HG03378 (cell line): ENCODE data around the gene TBL3.

ENCODE experiments used
- ATAC-seq: cut with Tn5 transposase; IDR thresholded peaks from one replicate; pipeline ENCODE4 v1.9.1; 2021; ENCODE audit warnings: mild to moderate bottlenecking, moderate library complexity; ENCODE audit not compliant: unreplicated experiment

The TBL3 gene

GRCh38 chr16:2013527-2013926, 41.7 kb downstream of the TBL3 start:
- ATAC-seq = no peak

- no peak for ATAC-seq
These were observed 43.5 kb downstream of the TBL3 start for GRCh38 chr16:2015117-2015946.

GRCh38 chr16:2015947-2016208, 44.0 kb downstream of the TBL3 start:
- ATAC-seq = no peak

- ATAC-seq = no peak
These were observed 44.6 kb downstream of the TBL3 start for GRCh38 chr16:2016407-2016922.

GRCh38 chr16:2019518-2019920, 47.7 kb downstream of the TBL3 start, which contains the start of gene NPW:
Gene NPW (plus strand): TSS chr16:2019785.
- ATAC-seq = no peak

- no peak for ATAC-seq
These were observed 48.3 kb downstream of the TBL3 start for GRCh38 chr16:2019921-2020831.

GRCh38 chr16:2022723-2023091, 50.9 kb downstream of the TBL3 start:
- ATAC-seq = no peak

GRCh38 chr16:2023092-2024031, 51.5 kb downstream of the TBL3 start:
- ATAC-seq = peak; percentile 80

- ATAC-seq = no peak
These were observed 52.2 kb downstream of the TBL3 start for GRCh38 chr16:2024032-2024420.

GRCh38 chr16:2025251-2025650, 53.4 kb downstream of the TBL3 start:
- ATAC-seq = no peak

GRCh38 chr16:2025878-2026460, 54.1 kb downstream of the TBL3 start:
- ATAC-seq = no peak

- ATAC-seq = no peak
These were observed 54.7 kb downstream of the TBL3 start, which contains the start of gene NHERF2 for GRCh38 chr16:2026461-2027023. Gene NHERF2 (plus strand): TSS chr16:2026902. CDS start chr16:2027006, 104 bp downstream.

GRCh38 chr16:2027024-2028010, 55.5 kb downstream of the TBL3 start:
- no peak for ATAC-seq

- no peak for ATAC-seq
These were observed 56.3 kb downstream of the TBL3 start for GRCh38 chr16:2028146-2028545.

- ATAC-seq = no peak
These were observed 56.9 kb downstream of the TBL3 start for GRCh38 chr16:2028620-2029220.

GRCh38 chr16:2029350-2029749, 57.5 kb downstream of the TBL3 start:
- ATAC-seq = no peak

GRCh38 chr16:2030036-2030435, 58.2 kb downstream of the TBL3 start:
- no peak for ATAC-seq

- ATAC-seq = no peak
These were observed 59.3 kb downstream of the TBL3 start for GRCh38 chr16:2031081-2031577.
